DMS 273 (cell line): ENCODE results near the gene CMC4.

Experiments
- DNase-seq: peaks from one replicate; lab custom pipeline; 2025; ENCODE audit not compliant: unreplicated experiment; lab: John Stamatoyannopoulos, UW

CMC4 gene

GRCh38 chrX:155054255-155054654, 16.7 kb downstream of the CMC4 start:
- DNase-seq, result no peak

- DNase-seq, result no peak
These were observed 17.3 kb downstream of the CMC4 start for GRCh38 chrX:155053656-155054055.

- no peak for DNase-seq
These were observed 18.0 kb downstream of the CMC4 start for GRCh38 chrX:155052738-155053498.

GRCh38 chrX:155048977-155049619, 21.8 kb downstream of the CMC4 start:
- DNase-seq, result peak; percentile 80

- DNase-seq, result no peak
These were observed 24.0 kb downstream of the CMC4 start for GRCh38 chrX:155046811-155047528.

- no peak for DNase-seq
These were observed 24.7 kb downstream of the CMC4 start for GRCh38 chrX:155046129-155046810.

- DNase-seq, result no peak
These were observed 35.2 kb downstream of the CMC4 start for GRCh38 chrX:155035688-155036087.

GRCh38 chrX:155031657-155032056, 39.3 kb downstream of the CMC4 start:
- no peak for DNase-seq

GRCh38 chrX:155028877-155029291, 42.1 kb downstream of the CMC4 start:
- peak; percentile 20 for DNase-seq

GRCh38 chrX:155028129-155028528, 42.8 kb downstream of the CMC4 start:
- DNase-seq, result peak; percentile 24

GRCh38 chrX:155027509-155028066, 43.3 kb downstream of the CMC4 start:
- DNase-seq, result peak; percentile 72

- DNase-seq, result peak; percentile 98
These were observed 44.0 kb downstream of the CMC4 start, which contains the start of gene FUNDC2 for GRCh38 chrX:155026727-155027508. TSS of gene FUNDC2 (plus strand) at chrX:155026844. CDS start at chrX:155026939, 95 bp downstream.

- no peak for DNase-seq
These were observed 44.6 kb downstream of the CMC4 start for GRCh38 chrX:155026420-155026726.

- DNase-seq, result no peak
These were observed 46.8 kb downstream of the CMC4 start for GRCh38 chrX:155023907-155024833.

- DNase-seq, result no peak
These were observed 48.4 kb downstream of the CMC4 start, which contains the start of gene F8 for GRCh38 chrX:155022585-155022984. TSS of gene F8 (minus strand) at chrX:155022723. CDS start at chrX:155022552, 171 bp downstream.

GRCh38 chrX:155020591-155020990, 50.3 kb downstream of the CMC4 start:
- no peak for DNase-seq
